Stimulated activated CD4-positive, alpha-beta T cell treated with anti-CD3 and anti-CD28 coated beads, Interleukin-12 subunit alpha, Interleukin-12 subunit beta, amount 100 ng/mL, for 24 hours (primary cell): ENCODE data around the gene GPR26.

Experiments used
- DNase-seq, 2 experiments: peaks; one replicate each; pipeline ENCODE4 v3.0.0-alpha.2; 2020; ENCODE audit warnings: low read depth in 2 of 2

The GPR26 gene

GRCh38 chr10:123645615-123646014 is 20.5 kb upstream of the GPR26 start:
- no peak for DNase-seq

GRCh38 chr10:123648595-123648994 is 17.6 kb upstream of the GPR26 start:
- DNase-seq: no peak

- DNase-seq: no peak
Measured at GRCh38 chr10:123649676-123650075, 16.5 kb upstream of the GPR26 start.

- no peak for DNase-seq
Measured at GRCh38 chr10:123651421-123652047, 14.6 kb upstream of the GPR26 start.

- DNase-seq: no peak
Measured at GRCh38 chr10:123655751-123656150, 10.4 kb upstream of the GPR26 start.

- DNase-seq: no peak
Measured at GRCh38 chr10:123663522-123663921, 2.6 kb upstream of the GPR26 start.

- no peak for DNase-seq
Measured at GRCh38 chr10:123665491-123666286, 466 bp upstream of the GPR26 start.

- no peak for DNase-seq
Measured at GRCh38 chr10:123669886-123670285, 3.7 kb downstream of the GPR26 start.

- no peak for DNase-seq
Measured at GRCh38 chr10:123673198-123673597, 7.0 kb downstream of the GPR26 start.

GRCh38 chr10:123674741-123675140 is 8.6 kb downstream of the GPR26 start:
- no peak for DNase-seq

- DNase-seq: no peak
Measured at GRCh38 chr10:123675811-123676210, 9.7 kb downstream of the GPR26 start.

GRCh38 chr10:123677556-123677955 is 11.4 kb downstream of the GPR26 start:
- DNase-seq: no peak

- DNase-seq: no peak
Measured at GRCh38 chr10:123678376-123678775, 12.2 kb downstream of the GPR26 start.

GRCh38 chr10:123681285-123681684 is 15.1 kb downstream of the GPR26 start:
- no peak for DNase-seq

- DNase-seq: no peak
Measured at GRCh38 chr10:123682477-123682876, 16.3 kb downstream of the GPR26 start.

- DNase-seq: no peak
Measured at GRCh38 chr10:123683459-123683858, 17.3 kb downstream of the GPR26 start.

GRCh38 chr10:123683865-123684264 is 17.7 kb downstream of the GPR26 start:
- no peak for DNase-seq

GRCh38 chr10:123685260-123685659 is 19.1 kb downstream of the GPR26 start:
- no peak for DNase-seq

GRCh38 chr10:123687758-123688157 is 21.6 kb downstream of the GPR26 start:
- DNase-seq: no peak

- DNase-seq: no peak
Measured at GRCh38 chr10:123689880-123690279, 23.7 kb downstream of the GPR26 start.

GRCh38 chr10:123703195-123703790 is 37.1 kb downstream of the GPR26 start:
- no peak for DNase-seq

- DNase-seq: no peak
Measured at GRCh38 chr10:123704076-123704475, 37.9 kb downstream of the GPR26 start.

- DNase-seq: no peak
Measured at GRCh38 chr10:123704812-123705211, 38.7 kb downstream of the GPR26 start.
